GM18526 (cell line): ENCODE results near the gene PIGQ.

ENCODE experiments used
- POLR2A ChIP-seq: IDR thresholded peaks from 3 replicates; pipeline ENCODE4 v1.6.1; 2011; ENCODE audit not compliant: insufficient read length; ENCODE audit errors: extremely low read depth

Gene PIGQ

GRCh38 chr16:557463-558297, 12.1 kb upstream of the PIGQ start:
- no peak for TF ChIP-seq POLR2A

- no peak for TF ChIP-seq POLR2A
Observed at GRCh38 chr16:558298-559020, 11.3 kb upstream of the PIGQ start.

- no peak for TF ChIP-seq POLR2A
Observed at GRCh38 chr16:559021-559380, 10.8 kb upstream of the PIGQ start.

GRCh38 chr16:559411-560203, 10.2 kb upstream of the PIGQ start:
- no peak for TF ChIP-seq POLR2A

GRCh38 chr16:560204-560700, 9.5 kb upstream of the PIGQ start, which contains the start of gene PRR35:
Gene PRR35, plus strand, starts transcription at chr16:560394. Its CDS starts 2,901 bp downstream, at chr16:563295.
- no peak for TF ChIP-seq POLR2A

- no peak for TF ChIP-seq POLR2A
Observed at GRCh38 chr16:560701-561412, 8.9 kb upstream of the PIGQ start.

GRCh38 chr16:561413-561794, 8.4 kb upstream of the PIGQ start:
- no peak for TF ChIP-seq POLR2A

- TF ChIP-seq POLR2A = no peak
Observed at GRCh38 chr16:561957-562938, 7.5 kb upstream of the PIGQ start.

GRCh38 chr16:563072-563644, 6.6 kb upstream of the PIGQ start:
- TF ChIP-seq POLR2A = no peak

- no peak for TF ChIP-seq POLR2A
Observed at GRCh38 chr16:564690-565418, 4.9 kb upstream of the PIGQ start.

- no peak for TF ChIP-seq POLR2A
Observed at GRCh38 chr16:565419-566330, 4.1 kb upstream of the PIGQ start.
